Stimulated activated CD4-positive, alpha-beta T cell treated with anti-CD3 and anti-CD28 coated beads, Interleukin-12 subunit alpha, Interleukin-12 subunit beta, amount 100 ng/mL, for 24 hours (primary cell): Measurements from ENCODE around the gene SEMA5B.

Source experiments
- DNase-seq, 2 experiments: peaks; one replicate each; pipeline ENCODE4 v3.0.0-alpha.2; 2020; ENCODE audit warnings: low read depth in 2 of 2

The SEMA5B gene, protein sequence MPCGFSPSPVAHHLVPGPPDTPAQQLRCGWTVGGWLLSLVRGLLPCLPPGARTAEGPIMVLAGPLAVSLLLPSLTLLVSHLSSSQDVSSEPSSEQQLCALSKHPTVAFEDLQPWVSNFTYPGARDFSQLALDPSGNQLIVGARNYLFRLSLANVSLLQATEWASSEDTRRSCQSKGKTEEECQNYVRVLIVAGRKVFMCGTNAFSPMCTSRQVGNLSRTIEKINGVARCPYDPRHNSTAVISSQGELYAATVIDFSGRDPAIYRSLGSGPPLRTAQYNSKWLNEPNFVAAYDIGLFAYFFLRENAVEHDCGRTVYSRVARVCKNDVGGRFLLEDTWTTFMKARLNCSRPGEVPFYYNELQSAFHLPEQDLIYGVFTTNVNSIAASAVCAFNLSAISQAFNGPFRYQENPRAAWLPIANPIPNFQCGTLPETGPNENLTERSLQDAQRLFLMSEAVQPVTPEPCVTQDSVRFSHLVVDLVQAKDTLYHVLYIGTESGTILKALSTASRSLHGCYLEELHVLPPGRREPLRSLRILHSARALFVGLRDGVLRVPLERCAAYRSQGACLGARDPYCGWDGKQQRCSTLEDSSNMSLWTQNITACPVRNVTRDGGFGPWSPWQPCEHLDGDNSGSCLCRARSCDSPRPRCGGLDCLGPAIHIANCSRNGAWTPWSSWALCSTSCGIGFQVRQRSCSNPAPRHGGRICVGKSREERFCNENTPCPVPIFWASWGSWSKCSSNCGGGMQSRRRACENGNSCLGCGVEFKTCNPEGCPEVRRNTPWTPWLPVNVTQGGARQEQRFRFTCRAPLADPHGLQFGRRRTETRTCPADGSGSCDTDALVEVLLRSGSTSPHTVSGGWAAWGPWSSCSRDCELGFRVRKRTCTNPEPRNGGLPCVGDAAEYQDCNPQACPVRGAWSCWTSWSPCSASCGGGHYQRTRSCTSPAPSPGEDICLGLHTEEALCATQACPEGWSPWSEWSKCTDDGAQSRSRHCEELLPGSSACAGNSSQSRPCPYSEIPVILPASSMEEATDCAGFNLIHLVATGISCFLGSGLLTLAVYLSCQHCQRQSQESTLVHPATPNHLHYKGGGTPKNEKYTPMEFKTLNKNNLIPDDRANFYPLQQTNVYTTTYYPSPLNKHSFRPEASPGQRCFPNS

DNA sequence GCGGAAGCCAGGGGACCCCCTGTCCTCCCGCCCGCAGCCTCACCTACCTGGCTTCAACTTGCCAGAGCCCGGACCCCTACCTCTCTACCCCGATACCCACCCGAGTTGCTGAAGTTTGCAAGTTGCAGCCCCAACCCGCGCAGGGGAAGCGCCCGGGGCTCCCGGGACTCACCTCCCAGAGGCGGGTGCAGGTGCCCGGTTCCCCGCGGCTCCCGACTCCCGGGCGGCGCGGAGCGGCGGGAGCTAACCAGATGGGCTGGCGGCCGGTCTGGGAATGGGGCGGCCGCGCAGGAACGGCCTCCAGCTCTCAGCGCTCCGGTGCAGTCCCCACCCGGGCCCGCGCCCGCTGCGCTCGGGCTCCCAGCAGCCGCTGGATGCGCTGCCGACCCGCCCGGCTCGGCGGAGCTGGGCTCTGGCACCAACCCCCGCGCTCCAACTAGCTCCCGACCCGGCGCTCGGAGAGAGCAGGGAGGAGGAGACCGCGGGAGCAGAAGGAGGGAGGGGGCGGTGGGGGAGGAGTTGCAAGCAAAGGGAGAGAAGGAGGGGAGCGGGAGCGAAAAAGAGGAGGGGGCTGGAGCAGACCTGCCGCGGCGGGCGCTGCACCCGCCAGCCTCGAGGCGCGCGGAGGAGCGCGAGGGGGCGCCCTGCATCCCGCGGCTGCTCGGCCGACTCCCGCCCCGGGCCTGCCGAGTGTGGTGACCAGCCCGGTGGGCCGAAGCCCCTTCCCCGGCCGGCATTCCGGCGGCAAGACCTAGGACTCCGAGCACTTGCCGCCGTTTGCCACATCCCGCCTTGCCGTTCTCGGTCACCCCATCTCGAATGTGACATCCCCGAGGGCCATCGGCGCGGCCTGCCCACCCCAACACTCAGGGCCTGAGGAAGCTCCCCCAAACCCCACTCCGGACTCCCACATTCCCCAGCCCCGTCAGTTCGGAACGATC, at the start of gene SEMA5B:
TSS of gene SEMA5B (minus strand) at position 472 of the 941 bp plus-strand sequence. CDS start 66,500 bp downstream, outside the sequence.
- no peak for DNase-seq

DNA sequence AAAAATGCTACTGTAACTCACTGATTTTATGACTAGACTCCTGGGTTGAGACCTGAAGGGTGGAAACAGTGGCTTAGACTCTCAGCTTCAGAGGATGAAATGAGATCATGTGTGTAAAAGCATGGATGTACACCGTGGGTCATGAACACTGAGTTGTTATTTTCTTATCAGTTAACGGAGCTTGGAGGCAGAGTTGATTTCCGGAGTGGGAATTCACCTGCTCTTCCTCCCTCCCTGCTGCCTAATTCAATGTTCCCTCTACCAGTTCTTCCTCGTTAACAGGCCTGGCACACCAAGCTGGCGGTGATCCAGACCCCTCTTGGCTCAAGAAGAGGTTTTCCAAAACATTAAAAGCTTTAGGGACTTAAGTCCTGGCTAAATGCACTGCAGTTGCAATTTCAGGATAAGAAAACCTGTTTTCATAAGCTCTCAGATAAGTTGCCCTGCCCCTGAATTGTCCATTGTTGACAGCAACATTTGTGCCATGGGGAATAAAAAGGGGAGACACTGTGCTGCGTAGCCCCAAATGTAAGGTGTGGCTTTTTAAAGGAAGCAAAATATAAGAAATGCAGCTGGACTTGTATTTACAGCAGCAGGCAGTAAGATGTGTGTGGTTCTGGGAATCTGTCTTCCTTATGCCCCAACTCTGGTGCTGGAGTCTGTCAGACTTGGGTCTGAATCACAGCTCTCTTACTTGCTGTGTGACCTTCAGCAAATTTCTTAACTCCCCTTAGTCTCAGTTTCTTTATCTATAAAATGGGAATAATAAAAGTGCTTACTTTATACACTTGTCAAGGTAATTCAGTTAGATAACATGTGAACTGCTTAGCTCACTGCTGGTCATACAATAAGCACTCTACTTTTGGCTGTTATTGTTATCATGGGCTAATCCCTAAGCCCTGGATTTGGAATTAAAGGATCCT, 49.2 kb upstream of the SEMA5B start:
- DNase-seq = no peak

DNA sequence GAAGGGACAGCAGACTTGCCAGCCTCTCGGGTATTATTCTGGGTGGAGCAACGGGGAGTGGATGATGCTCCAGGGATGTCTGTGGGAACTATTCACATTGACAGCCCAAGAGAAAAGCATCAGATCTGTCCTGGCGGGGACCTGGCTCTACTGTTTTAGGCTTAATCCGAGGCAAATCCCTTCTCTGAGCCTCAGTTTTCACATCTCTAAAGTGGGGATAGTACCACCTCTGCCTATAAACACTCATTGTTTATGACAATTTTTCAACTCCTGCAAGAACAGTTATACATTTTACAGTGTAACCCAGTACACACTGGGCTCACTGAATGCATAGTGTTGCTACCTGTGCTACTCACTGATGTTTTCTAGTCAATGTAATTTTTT, 48.5 kb upstream of the SEMA5B start:
- no peak for DNase-seq

DNA sequence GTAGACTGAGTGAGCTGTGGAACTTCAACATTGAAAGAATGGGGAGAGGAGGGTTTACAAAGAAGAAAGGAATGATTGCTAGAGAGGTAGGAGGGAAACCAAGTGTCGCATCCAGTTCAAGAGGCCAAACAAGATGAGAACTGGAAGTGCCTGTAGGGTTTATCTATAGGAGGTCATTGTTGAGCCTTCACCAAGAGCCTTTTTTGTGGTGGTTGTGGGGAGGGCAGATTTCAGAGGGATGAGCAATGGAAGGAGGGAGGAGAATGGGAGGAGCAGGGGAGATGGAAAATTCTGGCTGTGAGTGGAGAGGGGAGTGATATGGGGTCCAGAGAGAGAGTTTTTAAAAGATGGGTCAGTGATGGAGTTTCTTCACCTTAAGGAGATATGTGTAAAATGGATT, 47.8 kb upstream of the SEMA5B start:
- no peak for DNase-seq

DNA sequence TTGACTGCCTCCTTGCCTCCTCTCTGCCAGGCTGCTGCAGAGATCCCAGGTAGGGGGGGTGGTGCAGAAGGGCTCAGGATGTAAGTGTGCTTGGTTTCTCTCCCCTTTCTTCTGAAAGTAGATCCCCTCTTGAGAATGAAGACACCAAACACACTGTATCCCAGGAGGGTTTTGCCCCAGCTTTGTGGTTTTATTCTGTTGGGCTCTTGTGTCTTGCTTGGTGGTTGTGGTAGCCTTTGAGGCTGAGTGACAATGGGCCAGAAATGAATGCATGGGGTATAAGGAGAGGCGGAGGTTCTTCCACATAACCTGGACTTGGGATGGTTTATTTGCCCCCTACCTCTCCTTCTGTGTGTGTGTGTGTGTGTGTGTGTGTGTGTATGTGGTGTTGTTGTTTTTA, 45.0 kb upstream of the SEMA5B start:
- DNase-seq = no peak

DNA sequence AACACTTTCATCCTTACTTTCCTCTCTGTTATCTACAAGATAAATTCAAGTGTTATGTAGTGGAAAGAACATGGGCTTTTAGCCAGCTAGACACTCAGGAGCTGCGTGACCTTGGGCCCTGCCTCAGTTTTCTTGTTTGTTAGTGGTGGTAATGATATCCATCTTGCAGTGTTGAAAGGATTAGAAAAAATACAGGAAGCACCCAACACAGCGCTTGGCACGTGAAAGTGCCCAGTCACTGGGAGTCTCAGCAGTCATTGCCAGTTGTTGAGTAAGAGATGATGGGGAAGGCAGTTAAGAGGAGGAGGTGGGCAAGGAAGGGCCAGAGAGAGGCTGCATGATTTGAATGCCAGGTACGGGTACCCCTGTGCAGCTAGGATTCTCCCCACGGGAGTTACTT, 44.6 kb upstream of the SEMA5B start:
- DNase-seq = no peak

DNA sequence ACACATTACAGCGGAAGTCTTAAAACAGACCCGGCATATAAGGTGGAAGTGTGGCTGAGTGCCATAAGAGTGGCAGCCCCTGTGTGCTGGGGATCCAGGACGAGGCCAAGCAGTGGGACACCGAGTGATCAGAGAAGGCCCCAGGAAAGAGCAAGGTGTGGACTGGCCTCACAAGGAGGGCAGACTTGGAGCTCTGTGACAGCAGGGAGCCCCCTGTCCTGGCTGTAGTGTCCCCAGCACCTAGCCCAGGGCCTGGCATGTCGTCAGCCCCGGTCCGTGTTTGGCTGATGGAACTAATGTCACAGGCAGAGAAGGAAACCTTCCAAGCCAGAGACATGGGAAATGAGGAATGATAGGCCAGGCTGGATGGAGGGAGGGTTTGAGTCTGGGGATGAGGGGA, 44.0 kb upstream of the SEMA5B start:
- DNase-seq = no peak

DNA sequence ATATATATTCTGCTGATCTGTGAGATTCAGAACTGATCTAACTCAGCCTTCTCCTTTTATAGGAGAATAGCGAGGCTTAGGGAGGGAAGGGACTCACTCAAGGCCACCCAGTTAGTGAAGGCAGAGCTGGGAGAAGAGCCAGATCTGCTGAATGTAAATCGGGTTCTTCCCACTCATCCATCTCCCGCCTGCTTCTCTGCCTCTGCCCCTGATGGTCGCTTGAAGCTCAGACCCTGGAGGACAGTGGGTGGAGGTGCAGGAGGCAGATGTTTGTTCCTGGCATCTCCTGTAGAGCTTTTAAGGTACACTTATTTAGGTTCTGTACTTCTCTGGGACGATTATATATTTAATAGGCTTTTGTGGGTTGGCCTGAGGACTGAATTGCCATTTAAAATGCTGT, 43.6 kb upstream of the SEMA5B start:
- DNase-seq = no peak

DNA sequence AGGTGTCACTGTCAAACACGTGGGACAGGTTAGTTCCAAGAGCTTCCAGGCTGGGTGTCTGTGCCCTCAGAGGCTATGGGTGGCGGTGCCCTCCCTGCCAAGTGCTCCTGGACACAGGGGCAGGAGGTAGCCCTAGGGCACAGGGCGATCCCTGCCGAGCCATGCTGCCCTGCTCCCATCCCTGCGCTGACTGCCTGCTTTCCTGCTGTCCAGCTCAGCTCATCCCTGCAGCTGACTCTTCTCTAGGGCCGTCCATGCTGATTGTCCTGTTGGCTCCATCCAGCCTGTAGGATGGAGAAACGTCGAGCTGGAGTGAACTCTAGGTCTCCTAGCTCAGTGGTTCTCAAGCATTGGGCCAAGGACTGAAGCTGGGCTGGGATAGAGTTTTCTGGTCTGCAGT, 42.9 kb upstream of the SEMA5B start:
- no peak for DNase-seq

DNA sequence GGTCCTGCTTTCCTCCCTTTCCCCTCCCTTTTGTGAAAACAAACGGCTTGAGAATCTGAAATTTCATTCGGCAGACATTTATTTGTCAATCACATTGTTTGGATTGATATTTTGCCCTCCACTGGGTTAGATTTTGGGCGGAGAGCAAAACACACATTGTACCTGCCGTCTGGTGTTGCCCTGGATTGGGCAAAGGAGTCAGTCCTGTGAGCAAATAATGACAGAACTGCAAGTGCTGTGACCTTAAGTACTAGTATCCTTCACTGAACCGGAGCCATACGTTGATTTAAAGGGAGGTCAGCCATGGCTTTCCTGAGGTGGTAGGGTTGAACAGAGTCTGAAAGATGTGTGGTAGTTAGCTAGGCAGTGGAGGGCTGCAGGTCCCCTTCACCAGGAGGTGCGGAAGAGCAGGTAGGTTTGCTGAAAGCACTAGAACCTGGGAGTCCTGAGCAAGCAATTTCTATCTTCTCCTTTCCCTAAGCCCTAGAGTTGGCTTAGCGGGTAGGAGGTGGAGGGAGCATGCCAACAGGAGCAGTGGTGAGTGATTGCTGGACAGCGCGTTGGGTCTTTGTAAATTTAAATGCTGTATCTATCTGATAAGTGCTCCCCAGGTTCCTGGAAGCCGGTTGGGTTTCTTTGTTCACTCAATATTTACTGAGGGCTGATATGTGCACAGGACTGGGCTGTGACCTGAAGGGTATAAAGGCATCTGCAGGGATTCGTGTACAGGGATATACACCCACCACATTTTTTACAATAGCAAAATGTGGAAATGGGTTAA, 41.2 kb upstream of the SEMA5B start:
- no peak for DNase-seq

DNA sequence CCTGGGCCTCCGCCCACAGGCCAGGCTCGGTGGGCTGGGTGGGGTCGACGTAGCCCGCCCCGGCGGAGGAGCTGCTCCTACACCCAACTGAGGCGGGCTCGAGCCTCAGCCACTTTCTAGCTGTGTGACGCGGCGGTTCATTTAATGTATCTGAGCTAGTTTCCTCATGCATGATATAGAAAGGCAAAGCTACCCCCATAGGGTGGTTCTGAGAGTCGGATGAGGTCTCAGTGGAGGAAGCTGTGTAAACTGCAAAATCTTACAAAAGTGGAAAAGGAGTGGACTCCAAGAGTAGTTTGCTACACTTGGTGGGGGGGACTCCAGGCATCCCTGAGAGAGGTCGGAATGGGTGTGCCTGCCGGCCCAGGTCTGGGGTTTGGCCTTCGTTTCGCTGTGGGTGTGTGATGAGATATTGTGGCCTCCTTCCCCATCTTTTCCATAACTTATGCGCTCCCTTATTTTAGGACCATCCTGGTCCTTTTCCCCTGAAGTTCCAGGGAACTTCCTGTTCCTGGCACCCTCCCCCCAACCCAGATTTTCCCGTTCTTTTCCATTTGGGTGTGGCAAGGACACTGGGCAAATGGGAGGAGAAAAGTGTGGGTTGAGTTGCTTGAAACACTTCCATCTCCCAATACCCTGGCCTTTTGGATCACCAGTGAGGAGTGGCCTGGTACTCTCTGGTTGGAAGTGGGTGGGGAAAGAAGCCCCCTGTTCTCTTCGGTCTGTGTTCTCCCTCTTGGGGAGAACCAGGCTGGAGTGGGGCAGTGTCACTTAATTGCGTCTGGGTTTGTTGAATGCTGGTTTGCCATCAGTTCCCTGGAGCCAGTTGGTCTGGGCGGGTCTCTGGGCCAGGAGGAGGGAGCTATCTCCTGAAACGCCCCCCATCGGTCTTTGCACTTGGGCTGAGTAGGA, 40.4 kb upstream of the SEMA5B start:
- no peak for DNase-seq

DNA sequence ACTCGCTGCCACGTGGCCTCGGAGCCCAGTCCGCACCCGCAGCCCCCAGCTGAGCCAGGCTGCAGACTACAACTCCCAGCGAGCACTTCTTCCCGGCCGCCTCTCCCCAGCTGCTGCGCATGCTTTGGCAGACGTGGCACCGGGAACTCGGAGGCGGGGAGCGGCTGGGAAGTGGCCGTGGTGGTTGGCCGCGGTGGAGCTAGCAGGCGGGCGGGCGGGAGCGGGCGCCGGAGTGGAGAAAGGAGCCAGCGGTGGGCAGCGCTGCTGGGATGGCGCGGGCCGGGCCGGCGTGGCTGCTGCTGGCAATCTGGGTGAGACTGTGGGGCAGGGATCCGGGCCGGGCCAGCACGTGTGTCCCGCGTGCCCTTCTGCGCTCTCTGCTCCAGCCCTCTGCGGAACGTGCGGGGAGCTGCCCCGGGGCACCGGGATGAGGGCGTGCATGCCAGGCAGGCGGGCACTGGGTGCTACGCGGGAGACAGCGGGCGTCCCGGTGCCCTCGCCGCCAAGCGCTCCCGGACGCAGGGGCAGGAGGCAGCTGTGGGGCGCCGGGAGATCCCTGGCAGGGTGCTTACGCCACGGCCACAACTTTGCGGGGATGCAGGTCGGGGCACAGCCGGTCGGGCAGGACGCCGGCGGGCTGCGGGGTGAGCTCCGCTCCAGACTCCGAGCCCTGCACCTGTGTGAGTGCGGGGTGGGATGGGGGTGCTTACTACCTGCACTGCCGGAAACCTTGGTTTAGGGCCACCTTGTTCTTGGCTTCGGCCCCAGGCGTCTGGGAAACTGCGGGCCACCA, 39.5 kb upstream of the SEMA5B start, which contains the start of gene PDIA5:
TSS of gene PDIA5 (plus strand) at position 130 of the 793 bp plus-strand sequence. CDS start at position 270, 140 bp downstream.
- peak; percentile 75 to 83 for DNase-seq

DNA sequence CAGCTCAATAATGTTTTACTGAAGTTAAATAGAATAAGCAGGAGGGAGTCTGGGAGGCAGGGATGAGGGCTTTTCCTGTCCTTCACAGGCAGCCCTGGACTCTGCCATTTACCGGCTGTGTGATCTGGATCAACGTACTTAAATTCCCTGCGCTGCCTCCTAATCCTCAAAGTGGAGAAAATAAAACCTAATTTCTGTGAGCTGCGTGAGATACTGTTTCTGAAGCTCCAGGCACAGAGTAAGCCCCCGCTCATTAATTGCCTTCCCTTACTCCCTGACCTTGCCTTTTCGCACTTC, 39.0 kb upstream of the SEMA5B start:
- no peak for DNase-seq

DNA sequence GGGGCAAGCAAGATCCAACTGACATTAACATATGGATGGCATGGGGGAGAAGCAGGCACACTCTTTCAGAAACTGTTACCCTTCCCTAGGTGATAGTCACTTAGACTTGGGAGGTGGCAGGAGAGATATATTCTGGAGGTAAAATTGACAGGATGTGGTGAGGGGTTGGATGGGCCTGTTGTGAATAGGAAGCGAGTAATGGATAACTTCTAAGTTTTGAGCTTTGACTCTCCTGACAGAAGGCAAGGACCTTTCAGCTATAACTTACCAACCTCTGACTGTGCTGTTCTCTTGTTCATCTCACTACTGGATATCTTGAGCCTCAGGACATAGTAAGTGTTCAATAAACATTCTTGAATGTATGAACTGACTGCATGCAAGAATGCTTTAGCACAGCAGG, 37.4 kb upstream of the SEMA5B start:
- no peak for DNase-seq

DNA sequence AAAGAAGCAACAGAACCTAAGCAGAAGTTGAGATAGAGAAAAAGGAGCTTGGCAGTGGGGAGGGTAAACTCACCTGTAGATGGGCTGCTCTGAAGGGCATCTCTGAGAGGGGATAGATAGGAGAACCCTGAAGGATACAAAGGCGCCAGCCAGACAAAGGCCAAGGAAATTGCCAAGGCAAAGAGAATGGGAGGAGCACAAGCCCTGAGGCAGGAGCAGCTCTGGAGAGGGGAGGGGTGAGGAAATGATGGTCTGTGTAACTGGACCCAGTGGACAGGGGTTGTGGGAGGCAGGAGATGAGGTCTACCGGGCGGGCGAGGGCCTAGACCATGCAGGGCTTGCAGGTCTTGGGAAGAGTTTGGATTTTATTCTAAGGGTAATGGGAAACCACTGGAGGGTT, 36.9 kb upstream of the SEMA5B start:
- DNase-seq = no peak

DNA sequence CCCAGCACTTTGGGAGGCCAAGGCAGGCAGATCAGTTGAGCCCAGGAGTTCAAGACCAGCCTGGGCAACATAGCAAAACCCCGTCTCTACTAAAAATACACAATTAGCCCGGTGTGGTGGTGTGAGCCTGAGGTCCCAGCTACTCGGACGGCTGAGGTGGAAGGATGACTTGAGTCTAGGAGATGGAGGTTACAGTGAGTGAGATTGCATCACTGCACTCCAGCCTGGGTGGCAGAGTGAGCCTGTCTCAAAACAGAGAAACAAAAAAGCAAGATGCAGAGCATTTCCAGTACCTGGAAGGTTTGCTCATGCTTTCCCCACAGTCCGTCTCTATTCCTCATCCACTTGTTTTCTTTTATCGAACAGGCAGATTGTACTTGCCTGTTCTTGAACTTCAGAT, 35.5 kb upstream of the SEMA5B start:
- no peak for DNase-seq

DNA sequence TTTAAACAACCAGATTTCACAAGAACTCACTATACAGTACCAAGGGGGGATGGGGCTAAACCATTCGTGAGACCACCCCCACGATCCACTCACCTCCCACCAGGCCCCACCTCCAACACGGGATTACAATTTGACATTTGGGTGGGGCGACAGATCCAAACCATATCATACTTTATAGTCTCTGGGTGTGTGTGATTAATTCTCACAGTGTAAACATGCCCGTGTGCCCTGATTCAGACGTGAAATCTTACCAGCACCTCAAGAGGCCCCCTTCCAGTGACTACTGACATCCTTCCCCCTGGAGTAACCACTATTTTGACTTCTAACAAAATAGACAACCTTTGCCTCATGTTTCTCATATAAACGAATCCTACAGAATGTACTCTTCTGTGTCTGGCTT, 34.3 kb upstream of the SEMA5B start:
- DNase-seq = no peak

DNA sequence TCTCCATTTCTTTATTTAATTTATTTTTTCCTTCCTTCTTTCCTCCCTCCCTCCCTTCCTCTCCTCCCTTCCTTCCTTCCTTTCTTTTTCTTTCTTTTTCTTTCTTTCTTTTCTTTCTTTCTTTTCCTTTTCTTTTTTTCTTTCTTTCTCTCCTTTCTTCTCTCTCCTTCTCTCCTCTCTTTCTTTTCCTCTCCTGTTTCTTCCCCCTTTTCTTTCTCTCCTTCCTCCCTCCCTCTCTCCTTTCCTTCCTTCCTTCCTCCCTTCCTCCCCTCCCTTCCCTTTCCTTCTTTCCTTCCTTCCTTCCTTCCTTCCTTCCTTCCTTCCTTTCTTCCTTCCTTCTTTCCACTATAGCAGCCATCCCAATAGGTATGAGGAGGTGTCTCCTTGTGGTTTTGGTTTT, 32.5 kb upstream of the SEMA5B start:
- no peak for DNase-seq
